ENCODE data around the gene HDAC4.

HDAC4 gene

GRCh38 chr2:239103125-239104098 is 297.4 kb downstream of the HDAC4 start:
- DNase-seq, result no peak
- H3K36me3 ChIP-seq (replicated peaks), result no peaks in the 10 kb centered on the region

DNA sequence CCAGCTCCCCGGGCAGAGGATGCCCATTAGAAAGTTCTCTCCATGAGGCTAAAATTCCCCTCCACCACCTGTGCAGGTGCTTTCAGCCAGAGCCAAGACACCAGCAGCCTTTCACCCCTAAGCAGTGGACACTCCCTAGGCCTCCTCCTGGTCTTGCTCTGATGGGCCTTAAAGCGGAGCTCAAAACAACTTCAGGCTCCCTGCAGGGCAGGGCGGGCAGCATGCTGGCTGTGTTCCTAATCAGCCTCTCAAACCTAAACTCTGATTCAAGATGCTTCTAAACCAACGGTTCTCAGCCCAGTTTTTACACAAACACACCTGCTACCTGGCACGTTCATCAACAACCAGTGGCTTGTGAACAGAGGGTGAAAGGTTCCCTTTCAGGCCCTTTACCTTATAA is 298.6 kb downstream of the HDAC4 start:
- no peak for DNase-seq
- Histone ChIP-seq H3K27me3 (replicated peaks) (no peaks in the 10 kb centered on the region), H3K4me3 (ENCODE audit: low read depth, low read length) (no peak overlapping the region), H3K36me3 (replicated peaks) (no peaks in the 10 kb centered on the region), H3K27ac (no peak overlapping the region)
- TF ChIP-seq, protein P1, sequence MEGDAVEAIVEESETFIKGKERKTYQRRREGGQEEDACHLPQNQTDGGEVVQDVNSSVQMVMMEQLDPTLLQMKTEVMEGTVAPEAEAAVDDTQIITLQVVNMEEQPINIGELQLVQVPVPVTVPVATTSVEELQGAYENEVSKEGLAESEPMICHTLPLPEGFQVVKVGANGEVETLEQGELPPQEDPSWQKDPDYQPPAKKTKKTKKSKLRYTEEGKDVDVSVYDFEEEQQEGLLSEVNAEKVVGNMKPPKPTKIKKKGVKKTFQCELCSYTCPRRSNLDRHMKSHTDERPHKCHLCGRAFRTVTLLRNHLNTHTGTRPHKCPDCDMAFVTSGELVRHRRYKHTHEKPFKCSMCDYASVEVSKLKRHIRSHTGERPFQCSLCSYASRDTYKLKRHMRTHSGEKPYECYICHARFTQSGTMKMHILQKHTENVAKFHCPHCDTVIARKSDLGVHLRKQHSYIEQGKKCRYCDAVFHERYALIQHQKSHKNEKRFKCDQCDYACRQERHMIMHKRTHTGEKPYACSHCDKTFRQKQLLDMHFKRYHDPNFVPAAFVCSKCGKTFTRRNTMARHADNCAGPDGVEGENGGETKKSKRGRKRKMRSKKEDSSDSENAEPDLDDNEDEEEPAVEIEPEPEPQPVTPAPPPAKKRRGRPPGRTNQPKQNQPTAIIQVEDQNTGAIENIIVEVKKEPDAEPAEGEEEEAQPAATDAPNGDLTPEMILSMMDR (IDR thresholded peaks at IDR 0.05; ENCODE audit: low read depth, low read length, missing control alignments), result no peak
- in situ Hi-C loops (cut with HindIII; ENCODE audit: low pct_ligation_motif_present, low sequenced_read_pairs), result no loop called here

More at GRCh38 chr2:239103125-239104098, 297.4 kb downstream of the HDAC4 start:
- Histone ChIP-seq H3K4me3 (ENCODE audit: low read depth, low read length) (no peak overlapping the region), H3K27me3 (replicated peaks) (no peaks in the 10 kb centered on the region), H3K27ac (no peak overlapping the region)
- in situ Hi-C loops (cut with HindIII; ENCODE audit: low pct_ligation_motif_present, low sequenced_read_pairs), result no loop called here
- TF ChIP-seq, protein P1 (IDR thresholded peaks at IDR 0.05; ENCODE audit: low read depth, low read length, missing control alignments), result no peak

DNA sequence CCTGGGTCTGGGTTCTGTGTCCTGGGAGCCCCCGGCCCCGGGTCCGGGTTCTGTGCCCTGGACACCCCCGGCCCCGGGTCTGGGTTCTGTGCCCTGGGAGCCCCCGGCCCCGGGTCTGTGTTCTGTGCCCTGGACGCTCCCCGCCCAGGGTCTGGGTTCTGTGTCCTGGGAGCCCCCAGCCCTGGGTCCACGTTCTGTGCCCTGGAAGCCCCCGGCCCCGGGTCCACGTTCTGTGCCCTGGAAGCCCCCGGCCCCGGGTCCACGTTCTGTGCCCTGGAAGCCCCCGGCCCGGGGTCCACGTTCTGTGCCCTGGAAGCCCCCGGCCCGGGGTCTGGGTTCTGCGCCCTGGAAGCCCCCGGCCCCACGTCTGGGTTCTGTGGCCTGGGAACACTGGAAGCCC is 299.0 kb downstream of the HDAC4 start:
- Histone ChIP-seq H3K27ac (no peak overlapping the region), H3K4me3 (ENCODE audit: low read depth, low read length) (no peak overlapping the region), H3K36me3 (replicated peaks) (no peaks in the 10 kb centered on the region), H3K27me3 (replicated peaks) (no peaks in the 10 kb centered on the region)
- in situ Hi-C loops (cut with HindIII; ENCODE audit: low pct_ligation_motif_present, low sequenced_read_pairs), result no loop called here
- TF ChIP-seq, protein P1 (IDR thresholded peaks at IDR 0.05; ENCODE audit: low read depth, low read length, missing control alignments), result no peak
- no peak for DNase-seq

DNA sequence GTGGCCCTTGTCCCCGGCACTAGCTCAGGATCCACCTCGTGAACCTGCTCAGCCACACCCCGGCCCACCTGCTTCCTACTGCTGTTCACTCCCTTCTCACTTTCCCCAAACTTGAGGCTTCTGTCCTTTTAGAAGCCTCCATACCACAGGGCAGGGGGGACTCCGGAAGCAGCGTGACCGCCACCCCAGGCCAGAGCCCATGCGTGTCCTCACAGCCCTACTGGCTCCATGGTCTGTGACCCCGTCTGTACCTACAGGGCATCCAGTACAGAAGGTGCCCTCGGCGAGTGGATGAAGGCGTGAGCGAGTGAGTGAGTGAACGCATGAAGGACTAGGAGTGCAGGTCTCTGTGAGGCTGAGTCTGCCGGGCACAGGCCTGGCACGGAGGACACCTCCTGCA is 299.7 kb downstream of the HDAC4 start:
- in situ Hi-C loops (cut with HindIII; ENCODE audit: low pct_ligation_motif_present, low sequenced_read_pairs), result no loop called here
- Histone ChIP-seq H3K27ac (no peak overlapping the region), H3K36me3 (replicated peaks) (no peaks in the 10 kb centered on the region), H3K4me3 (ENCODE audit: low read depth, low read length) (no peak overlapping the region), H3K27me3 (replicated peaks) (no peaks in the 10 kb centered on the region)
- DNase-seq, result no peak
- TF ChIP-seq, protein P1 (IDR thresholded peaks at IDR 0.05; ENCODE audit: low read depth, low read length, missing control alignments), result no peak

- Histone ChIP-seq H3K27me3 (replicated peaks) (no peaks in the 10 kb centered on the region), H3K27ac (no peak overlapping the region), H3K4me3 (ENCODE audit: low read depth, low read length) (no peak overlapping the region), H3K36me3 (replicated peaks) (no peaks in the 10 kb centered on the region)
- in situ Hi-C loops (cut with HindIII; ENCODE audit: low pct_ligation_motif_present, low sequenced_read_pairs), result no loop called here
- TF ChIP-seq, protein P1 (IDR thresholded peaks at IDR 0.05; ENCODE audit: low read depth, low read length, missing control alignments), result no peak
- no peak for DNase-seq
These were observed 301.3 kb downstream of the HDAC4 start for GRCh38 chr2:239099474-239099873.
